Fibroblast of lung (primary cell): ENCODE data around the gene NRCAM. TPM values are rescaled to one million over a fixed set of nuclear protein-coding genes. Genes with fewer than 3 reads are reported as not detected.

Experiments
- DNase-seq, 2 donors: peaks; one replicate each; pipeline versions ENCODE4 v3.0.0 to v3.0.0-alpha.2; 2010; ENCODE audit warnings: low read depth in 2 of 2
- H2AFZ ChIP-seq: 2 replicates; pipeline ENCODE4 v1.5.1; 2012; ENCODE audit warnings: low read length, control low read depth, inconsistent platforms
- H3K27ac ChIP-seq: 2 replicates; pipeline ENCODE4 v1.5.1; 2011; ENCODE audit warnings: low read length, control low read depth; ENCODE audit not compliant: insufficient read depth
- H3K27me3 ChIP-seq: 2 replicates; pipeline ENCODE4 v1.5.1; 2011; ENCODE audit warnings: mild to moderate bottlenecking, low read length; ENCODE audit not compliant: control insufficient read depth, insufficient read depth
- H3K36me3 ChIP-seq: 2 replicates; pipeline ENCODE4 v1.5.1; 2011; ENCODE audit warnings: low read length; ENCODE audit not compliant: control insufficient read depth, insufficient read depth
- H3K4me1 ChIP-seq: 2 replicates; pipeline ENCODE4 v1.5.1; 2011; ENCODE audit warnings: low read length; ENCODE audit not compliant: control insufficient read depth, insufficient read depth; ENCODE audit errors: extremely low read depth
- H3K4me2 ChIP-seq: 2 replicates; pipeline ENCODE4 v1.5.1; 2011; ENCODE audit warnings: low read length, control low read depth; ENCODE audit not compliant: insufficient read depth; ENCODE audit errors: extremely low read depth
- H3K4me3 ChIP-seq, 4 experiments: fragments of 200-600 bp in 1 of 4; sonication (generic) in 1 of 4; replicated peaks in 1 of 4; 2 replicates each; pipeline ENCODE4 v1.5.1; 2011 to 2016; ENCODE audit warnings: low read length in 4 of 4, low read depth in 3 of 4, mild to moderate bottlenecking in 3 of 4, control low read depth in 2 of 4, inconsistent platforms in 1 of 4, mixed read lengths in 1 of 4; ENCODE audit not compliant: insufficient read depth in 1 of 4; ENCODE audit errors: control extremely low read depth in 1 of 4
- H3K79me2 ChIP-seq: 2 replicates; pipeline ENCODE4 v1.5.1; 2012; ENCODE audit warnings: mild to moderate bottlenecking, low read length, inconsistent platforms; ENCODE audit not compliant: control insufficient read depth, insufficient read depth
- H3K9ac ChIP-seq: 2 replicates; pipeline ENCODE4 v1.5.1; 2011; ENCODE audit warnings: mild to moderate bottlenecking, low read length, control low read depth; ENCODE audit not compliant: insufficient read depth
- H3K9me3 ChIP-seq: 2 replicates; pipeline ENCODE4 v1.5.1; 2012; ENCODE audit warnings: low read depth, low read length; ENCODE audit not compliant: control insufficient read depth, insufficient read depth
- H4K20me1 ChIP-seq: 2 replicates; pipeline ENCODE4 v1.5.1; 2011; ENCODE audit warnings: low read length; ENCODE audit not compliant: control insufficient read depth, insufficient read depth; ENCODE audit errors: extremely low read depth
- EZH2 ChIP-seq: IDR thresholded peaks from 2 replicates; pipeline ENCODE4 v1.5.1; 2012; ENCODE audit warnings: low read length, control low read depth, mild to moderate bottlenecking; ENCODE audit errors: missing control alignments
- polyA plus RNA-seq, 2 donors: library from polyadenylated mRNA; depleted of rRNA in 1 of 2; stranded (reverse) in 1 of 2; unstranded in 1 of 2; fragments of >200 nt; gene quantifications; 2 replicates each; pipeline ENCODE4 v1.2.1, GENCODE V29; 2011 to 2012; ENCODE audit warnings: missing spikeins in 1 of 2
- total RNA-seq: library from RNA; depleted of rRNA; stranded (reverse); fragments of >200 nt; gene quantifications from 2 replicates; pipeline ENCODE4 v1.2.1, GENCODE V29; 2014
- TF ChIP-seq, protein P1 (sequence below), 2 donors: IDR thresholded peaks in 1 of 2; conservative IDR thresholded peaks in 1 of 2; 1 replicate in 1 of 2; 2 replicates in 1 of 2; pipeline ENCODE4 v1.5.1; 2011 to 2012; ENCODE audit warnings: low read length in 2 of 2, control low read depth in 1 of 2, inconsistent platforms in 1 of 2, low read depth in 1 of 2, mild to moderate bottlenecking in 1 of 2

NRCAM gene
- total and polyA plus RNA-seq, 2 donors (not counting 1 experiment from before 2014, with no cell fraction given): 2.1 to 2.2 TPM

GRCh38 chr7:108459922-108460551 is 3.8 kb upstream of the NRCAM start:
- Histone ChIP-seq H3K27me3 (peaks cover 21% of the 10 kb centered on the region), H3K9ac (no peak overlapping the region), H3K9me3 (no peaks in the 10 kb centered on the region), H3K4me3 (no peak overlapping the region), H4K20me1 (no peaks in the 10 kb centered on the region), H3K4me1 (no peaks in the 10 kb centered on the region), H3K4me2 (no peak overlapping the region), H3K79me2 (no peaks in the 10 kb centered on the region), H2AFZ (no peak overlapping the region), H3K36me3 (no peaks in the 10 kb centered on the region), H3K27ac (no peak overlapping the region)
- no peak for TF ChIP-seq EZH2
- TF ChIP-seq, protein P1, sequence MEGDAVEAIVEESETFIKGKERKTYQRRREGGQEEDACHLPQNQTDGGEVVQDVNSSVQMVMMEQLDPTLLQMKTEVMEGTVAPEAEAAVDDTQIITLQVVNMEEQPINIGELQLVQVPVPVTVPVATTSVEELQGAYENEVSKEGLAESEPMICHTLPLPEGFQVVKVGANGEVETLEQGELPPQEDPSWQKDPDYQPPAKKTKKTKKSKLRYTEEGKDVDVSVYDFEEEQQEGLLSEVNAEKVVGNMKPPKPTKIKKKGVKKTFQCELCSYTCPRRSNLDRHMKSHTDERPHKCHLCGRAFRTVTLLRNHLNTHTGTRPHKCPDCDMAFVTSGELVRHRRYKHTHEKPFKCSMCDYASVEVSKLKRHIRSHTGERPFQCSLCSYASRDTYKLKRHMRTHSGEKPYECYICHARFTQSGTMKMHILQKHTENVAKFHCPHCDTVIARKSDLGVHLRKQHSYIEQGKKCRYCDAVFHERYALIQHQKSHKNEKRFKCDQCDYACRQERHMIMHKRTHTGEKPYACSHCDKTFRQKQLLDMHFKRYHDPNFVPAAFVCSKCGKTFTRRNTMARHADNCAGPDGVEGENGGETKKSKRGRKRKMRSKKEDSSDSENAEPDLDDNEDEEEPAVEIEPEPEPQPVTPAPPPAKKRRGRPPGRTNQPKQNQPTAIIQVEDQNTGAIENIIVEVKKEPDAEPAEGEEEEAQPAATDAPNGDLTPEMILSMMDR (conservative IDR thresholded peaks at IDR 0.05 in 1 of 2, IDR thresholded peaks at IDR 0.05 in 1 of 2; ENCODE audit: low read depth in 1 of 2, low read length in 2 of 2): peak; percentile 60 to 80
- peak; percentile 29 to 58 for DNase-seq

- Histone ChIP-seq H3K4me1 (no peaks in the 10 kb centered on the region), H3K4me2 (no peak overlapping the region), H3K27ac (no peak overlapping the region), H3K9me3 (no peaks in the 10 kb centered on the region), H3K27me3 (peaks cover 24% of the 10 kb centered on the region), H3K79me2 (no peaks in the 10 kb centered on the region), H2AFZ (no peak overlapping the region), H3K36me3 (no peaks in the 10 kb centered on the region), H4K20me1 (no peaks in the 10 kb centered on the region), H3K4me3 (no peak overlapping the region), H3K9ac (no peak overlapping the region)
- no peak for DNase-seq
- TF ChIP-seq, protein P1 (conservative IDR thresholded peaks at IDR 0.05 in 1 of 2, IDR thresholded peaks at IDR 0.05 in 1 of 2; ENCODE audit: low read depth in 1 of 2, low read length in 2 of 2): no peak
- TF ChIP-seq EZH2: peak; percentile 62
These were observed 1.6 kb upstream of the NRCAM start for GRCh38 chr7:108457871-108458270.

GRCh38 chr7:108456845-108457540 is 757 bp upstream of the NRCAM start:
- H3K4me3 ChIP-seq: peak overlapping the region in 1 of 4 experiments; percentile 48
- H3K27ac ChIP-seq: no peak overlapping the region
- H3K4me2 ChIP-seq: peak overlapping the region; percentile 32
- H3K4me1 ChIP-seq: no peaks in the 10 kb centered on the region
- no peak for DNase-seq
- no peak overlapping the region for H3K9ac ChIP-seq
- H3K79me2 ChIP-seq: no peaks in the 10 kb centered on the region
- peaks cover 24% of the 10 kb centered on the region for H3K27me3 ChIP-seq
- H2AFZ ChIP-seq: no peak overlapping the region
- no peaks in the 10 kb centered on the region for H3K9me3 ChIP-seq
- no peaks in the 10 kb centered on the region for H3K36me3 ChIP-seq
- TF ChIP-seq EZH2: peak; percentile 56
- TF ChIP-seq, protein P1 (conservative IDR thresholded peaks at IDR 0.05 in 1 of 2, IDR thresholded peaks at IDR 0.05 in 1 of 2; ENCODE audit: low read depth in 1 of 2, low read length in 2 of 2): no peak
- no peaks in the 10 kb centered on the region for H4K20me1 ChIP-seq
